ENCODE results near the gene VPS16.

- TF ChIP-seq POLR2A (IDR thresholded peaks at IDR 0.05; ENCODE audit: low read length) (no peak), GATA1 (IDR thresholded peaks at IDR 0.05; ENCODE audit: low read depth, low read length) (no peak)
Measured at GRCh38 chr20:2822073-2822472, 18.5 kb upstream of the VPS16 start.
